Measurements from ENCODE around the gene SSRP1.

SSRP1 gene

DNA sequence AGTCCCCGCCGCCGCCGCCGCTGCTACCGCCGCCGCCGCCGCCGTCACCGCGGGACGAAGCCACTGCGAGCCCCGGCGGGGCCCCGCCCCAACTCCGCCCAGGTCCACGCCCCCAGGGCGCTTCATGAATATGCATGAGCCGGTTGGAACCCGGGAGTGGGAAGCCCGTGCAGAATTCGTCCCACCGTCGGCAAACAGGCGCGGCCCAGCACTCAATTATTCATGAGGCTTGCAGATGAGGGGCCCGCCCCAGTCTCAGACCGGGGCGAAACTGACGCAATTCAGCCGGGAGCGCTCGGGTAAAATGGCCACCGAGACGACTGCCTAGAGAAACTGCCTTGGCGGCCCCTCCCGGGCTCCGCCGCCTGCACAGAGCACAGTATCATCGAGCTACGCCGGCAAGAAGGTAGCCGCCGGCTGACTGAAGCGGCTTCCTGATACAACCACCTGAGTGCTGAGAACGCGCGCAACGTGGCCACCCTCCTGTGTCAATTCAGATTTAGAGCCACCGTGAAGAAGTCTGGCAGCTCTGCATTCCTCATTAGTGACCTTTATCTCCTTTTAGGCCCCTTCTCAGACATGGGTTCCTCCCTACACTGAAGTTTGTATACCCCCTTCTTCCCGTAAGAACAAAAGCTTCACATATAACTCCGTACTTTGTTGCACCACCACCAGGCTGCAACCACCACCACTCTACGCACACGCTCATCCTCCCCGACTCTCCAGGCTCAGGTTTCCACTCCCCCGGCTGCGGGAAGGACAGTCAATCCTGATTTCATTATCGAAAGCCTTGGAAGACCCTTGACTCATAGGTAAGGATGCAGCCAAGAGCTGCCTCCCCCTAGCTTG is 10.6 kb downstream of the SSRP1 start, which contains the start of gene TNKS1BP1 (continued):
- TF ChIP-seq, protein P1, sequence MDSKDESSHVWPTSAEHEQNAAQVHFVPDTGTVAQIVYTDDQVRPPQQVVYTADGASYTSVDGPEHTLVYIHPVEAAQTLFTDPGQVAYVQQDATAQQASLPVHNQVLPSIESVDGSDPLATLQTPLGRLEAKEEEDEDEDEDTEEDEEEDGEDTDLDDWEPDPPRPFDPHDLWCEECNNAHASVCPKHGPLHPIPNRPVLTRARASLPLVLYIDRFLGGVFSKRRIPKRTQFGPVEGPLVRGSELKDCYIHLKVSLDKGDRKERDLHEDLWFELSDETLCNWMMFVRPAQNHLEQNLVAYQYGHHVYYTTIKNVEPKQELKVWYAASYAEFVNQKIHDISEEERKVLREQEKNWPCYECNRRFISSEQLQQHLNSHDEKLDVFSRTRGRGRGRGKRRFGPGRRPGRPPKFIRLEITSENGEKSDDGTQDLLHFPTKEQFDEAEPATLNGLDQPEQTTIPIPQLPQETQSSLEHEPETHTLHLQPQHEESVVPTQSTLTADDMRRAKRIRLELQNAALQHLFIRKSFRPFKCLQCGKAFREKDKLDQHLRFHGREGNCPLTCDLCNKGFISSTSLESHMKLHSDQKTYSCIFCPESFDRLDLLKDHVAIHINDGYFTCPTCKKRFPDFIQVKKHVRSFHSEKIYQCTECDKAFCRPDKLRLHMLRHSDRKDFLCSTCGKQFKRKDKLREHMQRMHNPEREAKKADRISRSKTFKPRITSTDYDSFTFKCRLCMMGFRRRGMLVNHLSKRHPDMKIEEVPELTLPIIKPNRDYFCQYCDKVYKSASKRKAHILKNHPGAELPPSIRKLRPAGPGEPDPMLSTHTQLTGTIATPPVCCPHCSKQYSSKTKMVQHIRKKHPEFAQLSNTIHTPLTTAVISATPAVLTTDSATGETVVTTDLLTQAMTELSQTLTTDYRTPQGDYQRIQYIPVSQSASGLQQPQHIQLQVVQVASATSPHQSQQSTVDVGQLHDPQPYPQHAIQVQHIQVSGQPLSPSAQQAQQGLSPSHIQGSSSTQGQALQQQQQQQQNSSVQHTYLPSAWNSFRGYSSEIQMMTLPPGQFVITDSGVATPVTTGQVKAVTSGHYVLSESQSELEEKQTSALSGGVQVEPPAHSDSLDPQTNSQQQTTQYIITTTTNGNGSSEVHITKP (tag by site-specific recombination; IDR thresholded peaks at IDR 0.05), result peak; percentile 32; the same call in 1 of the 2 replicates
- TF ChIP-seq ZNF239 (tag by site-specific recombination; IDR thresholded peaks at IDR 0.05) (no peak), SP2 (tag by site-specific recombination; IDR thresholded peaks at IDR 0.05) (peak; percentile 32; the same call in 1 of the 2 replicates), ZBTB17 (tag by site-specific recombination; IDR thresholded peaks at IDR 0.05) (peak; percentile 95), WT1 (tag by site-specific recombination; IDR thresholded peaks at IDR 0.05) (0 out of 2 replicates have a peak, but pooled peaks have one; percentile 61), SETDB1 (IDR thresholded peaks at IDR 0.05; ENCODE audit: insufficient read length, low read length) (no peak), PRDM2 (tag by site-specific recombination; IDR thresholded peaks at IDR 0.05; ENCODE audit: borderline replicate concordance) (peak; percentile 56; the same call in 1 of the 2 replicates), KLF1 (tag by site-specific recombination; IDR thresholded peaks at IDR 0.05) (peak; percentile 41; the same call in 1 of the 2 replicates), ZBTB11 (tag by site-specific recombination; conservative IDR thresholded peaks at IDR 0.05; ENCODE audit: low read depth) (peak; percentile 21; the same call in 1 of the 2 replicates), ZSCAN18 (tag by site-specific recombination; IDR thresholded peaks at IDR 0.05) (no peak), ZNF660 (tag by site-specific recombination; IDR thresholded peaks at IDR 0.05) (0 out of 2 replicates have a peak, but pooled peaks have one; percentile 60), ZSCAN23 (tag by site-specific recombination; IDR thresholded peaks at IDR 0.05) (0 out of 2 replicates have a peak, but pooled peaks have one; percentile 22), ZNF830 (tag by site-specific recombination; IDR thresholded peaks at IDR 0.05; ENCODE audit: low read depth) (no peak), ZNF174 (tag by site-specific recombination; IDR thresholded peaks at IDR 0.05) (no peak), ZFP37 (tag by site-specific recombination; IDR thresholded peaks at IDR 0.05) (peak; percentile 90), GFI1B (tag by site-specific recombination; IDR thresholded peaks at IDR 0.05) (no peak), SCRT2 (tag by site-specific recombination; IDR thresholded peaks at IDR 0.05) (peak; percentile 73), SP3 (tag by site-specific recombination; IDR thresholded peaks at IDR 0.05) (peak; percentile 64), ZNF600 (tag by site-specific recombination; IDR thresholded peaks at IDR 0.05) (peak; percentile 68)
- TF ChIP-seq, protein P2, sequence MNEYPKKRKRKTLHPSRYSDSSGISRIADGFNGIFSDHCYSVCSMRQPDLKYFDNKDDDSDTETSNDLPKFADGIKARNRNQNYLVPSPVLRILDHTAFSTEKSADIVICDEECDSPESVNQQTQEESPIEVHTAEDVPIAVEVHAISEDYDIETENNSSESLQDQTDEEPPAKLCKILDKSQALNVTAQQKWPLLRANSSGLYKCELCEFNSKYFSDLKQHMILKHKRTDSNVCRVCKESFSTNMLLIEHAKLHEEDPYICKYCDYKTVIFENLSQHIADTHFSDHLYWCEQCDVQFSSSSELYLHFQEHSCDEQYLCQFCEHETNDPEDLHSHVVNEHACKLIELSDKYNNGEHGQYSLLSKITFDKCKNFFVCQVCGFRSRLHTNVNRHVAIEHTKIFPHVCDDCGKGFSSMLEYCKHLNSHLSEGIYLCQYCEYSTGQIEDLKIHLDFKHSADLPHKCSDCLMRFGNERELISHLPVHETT (tag by site-specific recombination; IDR thresholded peaks at IDR 0.05), result 0 out of 2 replicates have a peak, but pooled peaks have one; percentile 25
- TF ChIP-seq, protein P3, sequence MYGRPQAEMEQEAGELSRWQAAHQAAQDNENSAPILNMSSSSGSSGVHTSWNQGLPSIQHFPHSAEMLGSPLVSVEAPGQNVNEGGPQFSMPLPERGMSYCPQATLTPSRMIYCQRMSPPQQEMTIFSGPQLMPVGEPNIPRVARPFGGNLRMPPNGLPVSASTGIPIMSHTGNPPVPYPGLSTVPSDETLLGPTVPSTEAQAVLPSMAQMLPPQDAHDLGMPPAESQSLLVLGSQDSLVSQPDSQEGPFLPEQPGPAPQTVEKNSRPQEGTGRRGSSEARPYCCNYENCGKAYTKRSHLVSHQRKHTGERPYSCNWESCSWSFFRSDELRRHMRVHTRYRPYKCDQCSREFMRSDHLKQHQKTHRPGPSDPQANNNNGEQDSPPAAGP (tag by site-specific recombination; IDR thresholded peaks at IDR 0.05), result peak; percentile 67; the same call in 1 of the 2 replicates

All from HEK293 (cell line).